GM12801 (cell line): ENCODE measurements around the gene TACC2.

Experiments used
- TF ChIP-seq, protein P1 (sequence below): IDR thresholded peaks from one replicate; pipeline ENCODE4 v1.5.1; 2011; ENCODE audit warnings: control low read depth; ENCODE audit not compliant: insufficient read length; ENCODE audit errors: extremely low read depth

Gene TACC2

DNA sequence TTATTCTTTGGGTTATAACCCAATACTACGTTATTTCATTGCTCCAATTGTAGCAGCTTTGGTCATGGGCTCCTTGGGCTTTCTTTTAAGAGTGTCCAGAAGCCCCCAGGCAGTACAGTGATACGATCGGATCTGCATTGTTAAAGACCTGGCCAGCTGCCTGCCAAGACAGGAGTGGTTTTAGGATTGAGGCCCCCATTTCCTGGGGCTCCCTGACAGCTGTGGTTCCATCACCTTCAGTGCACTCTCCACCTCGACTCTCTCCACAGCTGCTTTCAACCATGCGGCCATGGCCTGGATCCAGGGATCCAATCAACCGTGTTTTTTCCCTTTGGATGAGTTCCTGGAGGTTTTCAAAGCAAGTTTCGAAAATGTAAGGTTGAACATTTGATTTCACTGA lies 158.7 kb downstream of the TACC2 start:
- TF ChIP-seq, protein P1, sequence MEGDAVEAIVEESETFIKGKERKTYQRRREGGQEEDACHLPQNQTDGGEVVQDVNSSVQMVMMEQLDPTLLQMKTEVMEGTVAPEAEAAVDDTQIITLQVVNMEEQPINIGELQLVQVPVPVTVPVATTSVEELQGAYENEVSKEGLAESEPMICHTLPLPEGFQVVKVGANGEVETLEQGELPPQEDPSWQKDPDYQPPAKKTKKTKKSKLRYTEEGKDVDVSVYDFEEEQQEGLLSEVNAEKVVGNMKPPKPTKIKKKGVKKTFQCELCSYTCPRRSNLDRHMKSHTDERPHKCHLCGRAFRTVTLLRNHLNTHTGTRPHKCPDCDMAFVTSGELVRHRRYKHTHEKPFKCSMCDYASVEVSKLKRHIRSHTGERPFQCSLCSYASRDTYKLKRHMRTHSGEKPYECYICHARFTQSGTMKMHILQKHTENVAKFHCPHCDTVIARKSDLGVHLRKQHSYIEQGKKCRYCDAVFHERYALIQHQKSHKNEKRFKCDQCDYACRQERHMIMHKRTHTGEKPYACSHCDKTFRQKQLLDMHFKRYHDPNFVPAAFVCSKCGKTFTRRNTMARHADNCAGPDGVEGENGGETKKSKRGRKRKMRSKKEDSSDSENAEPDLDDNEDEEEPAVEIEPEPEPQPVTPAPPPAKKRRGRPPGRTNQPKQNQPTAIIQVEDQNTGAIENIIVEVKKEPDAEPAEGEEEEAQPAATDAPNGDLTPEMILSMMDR, result no peak

DNA sequence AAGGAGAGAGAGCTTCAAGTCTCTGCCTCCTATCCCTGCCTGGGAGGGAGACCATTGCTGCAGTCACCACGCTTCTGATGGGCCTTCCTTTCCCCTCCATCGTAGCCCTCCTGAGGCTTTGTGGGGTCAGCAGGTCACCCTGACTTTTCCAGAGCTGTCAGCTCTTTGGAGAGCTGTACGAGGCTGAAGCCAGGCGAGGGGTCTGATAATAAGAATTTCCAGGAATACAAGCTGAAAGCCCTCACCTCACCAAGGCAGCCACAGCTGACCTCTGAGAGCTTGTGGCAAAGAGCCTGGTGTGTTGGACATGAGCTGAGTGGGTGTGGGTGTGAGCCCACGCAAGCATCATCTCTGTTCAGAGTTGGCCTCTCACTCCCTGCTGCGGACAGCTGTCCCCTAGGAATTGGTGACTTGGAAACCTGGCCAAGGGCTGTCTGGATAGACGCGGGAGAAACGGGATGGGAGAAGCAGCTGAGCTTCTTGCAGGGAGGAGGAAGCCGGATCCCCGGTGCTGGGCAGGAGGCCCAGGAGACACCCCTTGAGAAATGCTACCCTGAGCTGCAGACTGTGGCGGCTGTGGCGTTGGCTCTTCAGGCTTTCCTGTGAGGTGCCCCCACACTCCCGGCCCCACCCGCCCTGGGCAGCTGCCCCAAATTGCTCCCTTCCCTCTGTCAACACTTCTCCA lies 160.1 kb downstream of the TACC2 start:
- TF ChIP-seq, protein P1, result no peak

DNA sequence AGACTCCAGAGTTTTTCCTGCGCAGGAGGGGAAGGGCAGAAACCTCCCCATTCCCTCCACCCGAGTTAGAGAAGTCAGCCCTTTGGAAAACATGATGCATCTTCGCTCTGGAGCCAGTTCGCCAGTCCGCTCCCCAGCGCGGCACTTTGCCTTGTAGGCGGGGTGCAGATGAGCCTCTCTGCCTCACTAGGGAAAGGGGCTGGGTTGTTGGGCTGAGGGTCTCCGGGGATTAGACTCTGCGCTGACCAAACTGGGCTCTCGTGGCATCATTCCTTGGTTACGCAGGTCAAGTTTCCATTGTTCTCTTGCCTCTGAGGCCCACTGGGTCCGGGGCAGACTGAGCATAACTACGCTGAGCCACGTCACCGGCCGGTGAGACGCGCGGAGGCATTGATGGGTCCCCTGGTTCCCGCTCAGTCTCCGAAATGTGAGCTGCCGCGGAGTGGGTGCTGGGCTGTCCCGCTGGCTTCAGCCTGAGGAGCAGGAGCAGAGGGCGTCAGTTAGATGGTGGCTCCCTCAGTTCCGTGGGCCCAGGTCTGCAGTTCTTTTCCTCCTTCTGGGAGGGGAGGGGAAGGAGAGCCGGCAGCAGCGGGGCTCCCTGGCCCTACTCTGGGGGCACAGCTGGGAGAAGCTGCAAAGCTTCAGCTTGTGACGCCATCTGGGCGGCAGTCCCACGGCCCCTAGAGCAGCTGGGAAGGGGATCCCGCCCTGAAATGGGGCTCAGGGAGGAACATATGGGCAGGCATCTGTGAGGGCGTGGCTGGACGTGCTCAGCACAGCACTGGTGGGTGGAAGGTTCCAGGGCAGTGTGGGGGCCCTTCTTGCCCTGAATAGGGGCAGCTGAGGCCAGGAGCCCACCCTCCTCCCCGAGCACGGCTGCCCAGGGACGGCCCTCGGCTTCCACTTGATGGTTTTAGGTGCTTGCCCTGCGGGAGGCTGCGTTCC lies 160.9 kb downstream of the TACC2 start:
- TF ChIP-seq, protein P1, result no peak

DNA sequence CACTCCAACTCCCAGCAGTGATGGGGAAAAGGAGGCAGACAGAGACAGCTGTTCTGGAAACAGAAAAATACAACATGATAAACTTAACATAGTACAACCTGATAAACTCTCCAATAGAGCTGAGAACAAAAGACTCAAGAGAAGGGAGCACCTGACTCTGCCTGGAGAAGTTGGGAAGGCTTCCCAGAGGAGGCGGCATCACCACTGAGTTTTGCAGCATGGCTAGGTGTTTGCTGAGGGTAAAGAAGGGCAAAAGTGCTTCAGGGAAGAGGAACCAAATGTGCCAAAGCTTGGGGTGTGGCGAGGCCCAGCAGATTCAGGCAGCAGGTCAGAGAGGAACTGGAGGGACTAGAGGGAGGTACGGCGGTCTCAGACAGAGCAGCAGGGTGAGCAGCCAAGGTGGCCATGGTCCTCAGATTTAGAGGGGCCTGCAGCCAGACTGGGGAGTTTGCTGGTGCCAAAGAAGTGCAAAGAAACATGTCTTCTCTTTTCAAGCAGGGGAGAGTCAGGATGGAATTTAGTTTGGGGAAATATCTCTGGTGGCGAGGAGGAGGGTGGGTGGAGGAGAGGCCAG lies 162.2 kb downstream of the TACC2 start:
- TF ChIP-seq, protein P1, result no peak

DNA sequence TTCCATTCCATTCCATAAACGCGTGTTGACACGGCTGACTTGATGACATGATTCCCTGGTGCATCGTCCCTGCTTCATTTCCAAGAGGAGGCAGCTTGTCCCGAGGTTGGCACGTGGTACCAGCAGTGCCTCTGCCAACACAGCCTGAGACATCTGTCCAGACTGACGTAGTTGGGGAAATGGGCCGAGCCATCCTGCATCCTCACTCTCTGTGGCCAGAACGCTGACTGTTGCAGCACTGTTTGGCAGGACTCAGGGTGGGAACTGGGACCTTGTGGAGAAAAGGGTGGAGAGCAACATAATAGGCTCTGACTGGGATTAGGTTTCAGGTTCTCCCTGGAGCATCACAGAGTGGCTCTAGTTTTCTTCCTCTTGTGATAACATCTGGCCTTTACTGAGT lies 163.6 kb downstream of the TACC2 start:
- TF ChIP-seq, protein P1, result no peak

DNA sequence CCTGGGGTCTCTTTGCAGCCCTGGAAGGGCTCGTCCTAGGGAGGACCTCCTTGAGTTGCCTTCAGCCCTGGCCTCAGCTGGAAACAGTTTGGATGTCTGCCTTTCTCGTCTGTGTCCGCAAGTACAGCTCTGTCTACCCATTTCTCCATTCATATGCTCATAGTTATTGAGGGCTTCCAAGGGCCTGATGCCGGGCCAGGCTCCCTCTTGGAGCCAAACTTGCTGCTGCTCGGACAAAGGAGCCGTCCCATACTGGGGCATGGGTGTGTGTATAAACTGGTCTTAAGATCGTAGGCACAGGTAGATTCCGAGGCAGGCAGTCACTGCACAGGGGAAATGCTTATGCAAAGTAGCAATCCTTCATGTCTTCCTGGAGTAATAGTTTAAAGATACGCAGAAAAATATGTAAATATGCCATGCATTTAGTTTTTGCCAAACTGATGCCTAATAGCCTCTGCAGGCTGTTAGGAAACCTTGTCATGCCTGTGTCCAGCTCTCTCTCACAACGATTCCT lies 165.1 kb downstream of the TACC2 start:
- TF ChIP-seq, protein P1, result no peak
